Measurements from ENCODE around the gene TMEM184A.
"Not testable (repeated sequence)": the region's sequence is repeated elsewhere in the genome, so short reads cannot be mapped to it uniquely, and the experiment has no call there.

Gene TMEM184A

DNA sequence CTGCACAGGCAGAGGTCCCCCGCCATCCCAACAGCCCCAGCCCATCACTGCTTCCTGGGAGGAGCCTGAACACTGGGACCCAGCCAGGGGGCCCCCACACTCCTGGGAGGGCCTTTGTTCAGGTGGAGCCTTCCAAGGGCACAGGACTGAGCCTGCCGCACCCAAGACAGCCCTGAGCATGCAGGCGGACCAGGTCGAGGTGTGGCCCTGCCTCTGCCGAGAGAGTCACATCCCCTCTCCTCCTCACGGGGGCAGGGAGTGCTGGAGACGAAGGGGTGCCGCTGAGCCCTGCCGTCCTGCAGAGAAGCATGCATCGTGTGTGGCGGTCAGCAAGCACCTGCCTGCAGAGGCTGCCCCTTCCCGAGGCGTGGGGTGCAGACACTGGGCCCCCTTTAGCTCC lies 32.8 kb downstream of the TMEM184A start:
- DNase-seq (ENCODE audit: low read depth): no peak

GRCh38 chr7:1521456-1521855 lies 34.5 kb downstream of the TMEM184A start:
- no peak for DNase-seq (ENCODE audit: low read depth)

GRCh38 chr7:1520539-1521234 lies 35.3 kb downstream of the TMEM184A start:
- DNase-seq (ENCODE audit: low read depth): no peak

DNA sequence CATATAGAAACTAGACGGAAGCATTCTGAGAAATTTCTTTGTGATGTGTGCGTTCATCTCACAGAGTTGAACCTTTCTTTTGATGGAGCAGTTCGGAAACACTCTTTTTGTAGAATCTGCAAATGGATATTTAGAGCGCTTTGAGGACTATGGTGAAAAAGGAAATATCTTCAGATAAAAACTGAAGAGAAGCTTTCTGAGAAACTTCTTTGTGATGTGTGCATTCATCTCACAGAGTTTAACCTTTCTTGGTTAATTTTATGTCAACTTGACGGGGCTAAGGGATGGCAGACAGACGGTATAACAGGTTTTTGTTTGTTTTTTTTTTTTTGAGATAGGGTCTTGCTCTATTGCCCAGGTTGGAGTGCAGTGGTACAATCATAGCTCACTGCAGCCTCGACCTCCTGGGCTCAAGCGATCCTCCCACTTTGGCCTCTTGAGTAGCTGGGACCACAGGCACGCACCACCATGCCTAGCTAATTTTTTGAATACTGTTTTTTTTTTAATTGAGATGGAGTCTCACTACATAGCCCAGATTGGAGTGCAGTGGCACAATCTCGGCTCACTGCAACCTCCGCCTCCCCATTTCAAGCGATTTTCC lies 36.6 kb downstream of the TMEM184A start:
- DNase-seq (ENCODE audit: low read depth): not testable (repeated sequence)

DNA sequence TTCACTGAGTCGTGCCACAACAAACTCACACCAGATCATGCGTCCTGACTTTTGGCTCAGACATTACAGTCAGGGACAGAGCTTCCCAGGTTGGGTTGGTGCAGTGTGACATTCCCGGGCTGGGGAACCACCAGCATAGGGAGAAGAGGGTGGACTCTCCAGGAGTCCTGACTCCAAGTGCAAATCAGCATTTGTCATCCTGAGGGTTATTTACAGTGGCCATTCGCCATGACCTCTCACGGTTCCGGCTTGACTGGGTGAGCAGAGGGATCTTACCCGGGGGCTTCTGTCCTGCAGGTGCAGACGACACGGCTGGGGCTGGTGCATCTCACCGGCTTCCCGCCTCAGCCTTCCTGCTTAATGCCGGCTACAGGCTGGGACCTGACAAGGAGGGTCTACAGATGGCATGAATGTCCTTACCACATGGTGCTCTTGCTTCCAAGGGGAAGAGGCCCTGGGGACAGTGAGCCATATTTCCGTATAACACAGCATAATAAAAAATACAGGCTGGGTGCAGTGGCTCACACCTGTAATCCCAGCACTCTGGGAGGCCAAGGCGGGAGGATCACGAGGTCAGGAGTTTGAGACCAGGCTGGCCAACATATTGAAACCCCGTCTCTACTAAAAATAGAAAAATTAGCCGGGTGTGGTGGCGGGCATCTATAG lies 39.3 kb downstream of the TMEM184A start:
- DNase-seq (ENCODE audit: low read depth): no peak

- DNase-seq (ENCODE audit: low read depth): not testable (repeated sequence)
Observed at GRCh38 chr7:1515509-1515967, 40.5 kb downstream of the TMEM184A start.

GRCh38 chr7:1514995-1515401 lies 41.0 kb downstream of the TMEM184A start:
- no peak for DNase-seq (ENCODE audit: low read depth)

GRCh38 chr7:1514407-1514806 lies 41.6 kb downstream of the TMEM184A start:
- no peak for DNase-seq (ENCODE audit: low read depth)

DNA sequence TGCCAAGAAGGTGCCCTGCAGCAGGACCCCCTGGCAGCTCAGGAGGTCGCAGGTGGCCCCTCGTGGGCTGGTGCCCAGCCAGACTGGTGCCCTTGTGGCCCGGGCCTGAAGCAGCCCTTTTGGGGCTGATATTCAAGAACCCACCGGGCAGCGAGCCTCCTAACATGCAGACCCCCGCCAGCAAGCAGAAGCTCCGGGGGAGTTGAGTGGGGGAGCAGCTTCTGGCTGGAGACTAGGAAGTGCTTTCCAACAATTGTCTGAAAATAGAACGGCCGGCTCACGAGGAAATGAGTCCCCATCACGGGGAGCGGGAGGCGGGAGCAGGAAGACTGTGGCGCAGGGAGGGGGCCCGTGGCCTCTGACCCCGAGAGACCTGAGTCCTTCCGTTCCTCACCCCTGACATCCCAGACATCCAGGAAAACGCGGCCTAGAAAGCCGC lies 42.3 kb downstream of the TMEM184A start:
- DNase-seq (ENCODE audit: low read depth): no peak

- peak; percentile 33 for DNase-seq (ENCODE audit: low read depth)
Observed at GRCh38 chr7:1512781-1513656, 43.0 kb downstream of the TMEM184A start.

- DNase-seq (ENCODE audit: low read depth): no peak
Observed at GRCh38 chr7:1511444-1512422, 44.3 kb downstream of the TMEM184A start.

DNA sequence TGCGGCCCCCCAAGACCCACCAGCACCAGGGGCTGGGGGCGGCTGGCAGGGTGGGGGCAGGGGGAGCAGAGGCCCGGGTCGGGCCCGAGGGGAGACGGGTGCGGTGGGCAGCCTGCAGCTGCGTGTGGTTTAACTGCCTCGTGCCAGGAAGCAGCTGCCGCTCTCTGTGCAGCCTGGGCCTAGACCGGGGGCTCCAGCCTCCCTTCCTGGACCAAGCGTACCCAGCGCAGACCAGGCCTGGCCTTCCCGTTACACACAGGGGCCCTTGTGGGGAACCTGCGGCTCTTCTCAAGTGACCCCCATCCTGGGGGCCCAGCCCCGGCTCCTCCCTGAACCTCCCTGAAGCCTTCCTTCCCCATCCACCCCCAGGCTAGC lies 45.2 kb downstream of the TMEM184A start:
- DNase-seq (ENCODE audit: low read depth): no peak

- DNase-seq (ENCODE audit: low read depth): no peak
Observed at GRCh38 chr7:1509226-1509625, 46.8 kb downstream of the TMEM184A start.

GRCh38 chr7:1508277-1508758 lies 47.7 kb downstream of the TMEM184A start:
- DNase-seq (ENCODE audit: low read depth): no peak

- no peak for DNase-seq (ENCODE audit: low read depth)
Observed at GRCh38 chr7:1505731-1506550, 50.1 kb downstream of the TMEM184A start.

- DNase-seq (ENCODE audit: low read depth): peak; percentile 84
Observed at GRCh38 chr7:1503816-1504775, 51.9 kb downstream of the TMEM184A start, which contains the start of gene INTS1. Gene INTS1 (minus strand): TSS chr7:1504389. CDS start chr7:1503960, 429 bp downstream.

GRCh38 chr7:1503390-1503789 lies 52.6 kb downstream of the TMEM184A start:
- DNase-seq (ENCODE audit: low read depth): no peak

DNA sequence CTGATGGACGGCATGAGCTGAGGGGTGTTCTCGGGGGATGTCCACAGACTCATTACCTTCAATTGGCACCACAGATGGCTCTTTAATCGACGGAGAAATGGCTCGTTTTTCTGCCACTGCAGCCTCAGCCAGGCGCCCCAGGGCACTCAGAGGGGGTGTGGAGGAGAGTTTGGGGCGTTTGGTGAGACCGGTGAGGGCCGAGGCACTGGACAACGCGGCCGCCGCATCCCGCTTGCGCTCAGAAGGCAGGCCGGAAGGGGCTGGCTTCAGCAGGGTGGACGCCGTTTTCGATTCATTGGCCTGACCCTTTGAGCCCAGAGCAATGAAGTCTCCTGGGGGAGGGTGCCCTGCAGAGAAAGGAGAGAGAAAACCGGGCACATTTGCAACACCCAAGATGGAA lies 53.2 kb downstream of the TMEM184A start:
- no peak for DNase-seq (ENCODE audit: low read depth)

All from activated T-cell treated with anti-CD3 and anti-CD28 coated beads for 1 hour (primary cell).